Lower leg skin (tissue), 4 donors: ENCODE measurements around the gene ABAT. TPM values are rescaled to one million over a fixed set of nuclear protein-coding genes. Genes with fewer than 3 reads are reported as not detected.

Experiments
- DNase-seq, 2 donors: peaks; one replicate each; pipeline ENCODE4 v3.0.0-alpha.2; 2019; ENCODE audit warnings: low spot score in 2 of 2
- H3K4me3 ChIP-seq: fragments of 200-600 bp; sonication (generic); 2 replicates; pipeline ENCODE4 v1.5.1; 2017; ENCODE audit warnings: mild to moderate bottlenecking, low read depth; ENCODE audit not compliant: poor library complexity, severe bottlenecking
- CTCF ChIP-seq, 3 donors: fragments of 450-650 bp; IDR thresholded peaks; one replicate each; pipeline ENCODE4 v1.5.1; 2016; ENCODE audit warnings: antibody characterized with exemption in 3 of 3, mild to moderate bottlenecking in 3 of 3, moderate library complexity in 2 of 3
- POLR2A ChIP-seq, 2 donors: fragments of 450-650 bp; IDR thresholded peaks; one replicate each; pipeline ENCODE4 v1.6.1; 2016 to 2017; ENCODE audit warnings: antibody characterized with exemption in 2 of 2, mild to moderate bottlenecking in 1 of 2, moderate library complexity in 1 of 2
- WGBS, 2 donors: methylation state at CpG; one replicate each; pipeline ENCODE4 v1.1.5; 2018; 5-methylcytosine and 5-hydroxymethylcytosine counted together
- intact Hi-C: fragments of 100-400 bp; cut with DNase I; formaldehyde crosslinking; loops from one replicate; pipeline ENCODE4 v1.15.0; 2023; ENCODE audit warnings: low total_unique reads
- total RNA-seq, 4 donors: library from RNA; depleted of rRNA; stranded (reverse); fragments of >200 nt; gene quantifications; one replicate each; pipeline ENCODE4 v1.1.0, GENCODE V29; 2016

The ABAT gene
- total RNA-seq, 4 donors from 2014 or later: 1.5 to 5.1 (median 2.6) TPM

GRCh38 chr16:8795818-8796217 is 121.4 kb downstream of the ABAT start:
- H3K4me3 ChIP-seq: no peak overlapping the region
- WGBS, 2 donors: 93 to 96% methylated on average over 10 of the region's 10 CpGs
- intact Hi-C loops: no loop called here
- TF ChIP-seq POLR2A (IDR thresholded peaks at IDR 0.05): no peak
- TF ChIP-seq CTCF (IDR thresholded peaks at IDR 0.05): no peak
- no peak for DNase-seq

GRCh38 chr16:8796469-8797363 is 122.3 kb downstream of the ABAT start:
- intact Hi-C loops: no loop called here
- H3K4me3 ChIP-seq: peak overlapping the region; percentile 96
- no peak for DNase-seq
- 35 to 39% methylated on average over 14 of the region's 14 CpGs for WGBS, 2 donors
- TF ChIP-seq CTCF (IDR thresholded peaks at IDR 0.05) (no peak), POLR2A (IDR thresholded peaks at IDR 0.05) (no peak)

- no peak for TF ChIP-seq CTCF (IDR thresholded peaks at IDR 0.05)
- no peak for TF ChIP-seq POLR2A (IDR thresholded peaks at IDR 0.05)
- intact Hi-C loops: no loop called here
- peak within 1 kb of the TSS; percentile 96 for H3K4me3 ChIP-seq
- WGBS, 2 donors: 0 to 1% methylated on average over 36 to 50 of the region's 61 CpGs
- DNase-seq: peak; percentile 96 to 99
Measured at GRCh38 chr16:8797364-8798173, 123.2 kb downstream of the ABAT start, which contains the start of the genes PMM2 and TMEM186. TSS of gene PMM2 (plus strand) at chr16:8797839. CDS start at chr16:8797883, 44 bp downstream. TSS of gene TMEM186 (minus strand) at chr16:8797639. CDS start at chr16:8797614, 25 bp downstream.

- 1% methylated on average over 6 of the region's 6 CpGs for WGBS, 2 donors
- no peak for DNase-seq
- intact Hi-C loops: no loop called here
- TF ChIP-seq POLR2A (IDR thresholded peaks at IDR 0.05) (no peak), CTCF (IDR thresholded peaks at IDR 0.05) (no peak)
- H3K4me3 ChIP-seq: peak overlapping the region; percentile 96
Measured at GRCh38 chr16:8798174-8798527, 123.7 kb downstream of the ABAT start.

GRCh38 chr16:8798535-8799157 is 124.2 kb downstream of the ABAT start:
- WGBS, 2 donors: 49 to 65% methylated on average over 7 of the region's 7 CpGs
- peak overlapping the region; percentile 96 for H3K4me3 ChIP-seq
- intact Hi-C loops: no loop called here

More at GRCh38 chr16:8798535-8799157, 124.2 kb downstream of the ABAT start:
- no peak for DNase-seq
- TF ChIP-seq CTCF (IDR thresholded peaks at IDR 0.05) (no peak), POLR2A (IDR thresholded peaks at IDR 0.05) (no peak)
